Keratinocyte (primary cell): Measurements from ENCODE around the gene EPHA1. TPM values are rescaled to one million over a fixed set of nuclear protein-coding genes. Genes with fewer than 3 reads are reported as not detected.

Experiments
- DNase-seq: peaks from one replicate; pipeline ENCODE4 v3.0.0-alpha.2; 2011; ENCODE audit warnings: low read depth, missing footprints, low spot score
- FAIRE-seq: peaks from 2 replicates; lab custom pipeline; 2011; peaks lifted over from hg19 to GRCh38; lab: Jason Lieb, UNC
- H2AFZ ChIP-seq: 2 replicates; pipeline ENCODE4 v1.6.0; 2012; ENCODE audit warnings: low read length, control low read depth, inconsistent platforms; ENCODE audit not compliant: control insufficient read depth
- H3K27ac ChIP-seq: 2 replicates; pipeline ENCODE4 v1.5.1; 2011; ENCODE audit warnings: low read length; ENCODE audit not compliant: control insufficient read depth, insufficient read depth
- H3K27me3 ChIP-seq: 3 replicates; pipeline ENCODE4 v1.6.0; 2011; ENCODE audit warnings: low read length; ENCODE audit not compliant: control insufficient read depth, insufficient read depth; ENCODE audit errors: extremely low read depth
- H3K36me3 ChIP-seq, 2 experiments: 2 replicates in 1 of 2; 3 replicates in 1 of 2; pipeline ENCODE4 v1.5.1; 2011; ENCODE audit warnings: low read length in 2 of 2, mild to moderate bottlenecking in 1 of 2; ENCODE audit not compliant: control insufficient read depth in 2 of 2, insufficient read depth in 2 of 2; ENCODE audit errors: extremely low read depth in 1 of 2
- H3K4me1 ChIP-seq: 3 replicates; pipeline ENCODE4 v1.5.1; 2011; ENCODE audit warnings: low read length; ENCODE audit not compliant: control insufficient read depth, insufficient read depth; ENCODE audit errors: extremely low read depth
- H3K4me2 ChIP-seq: 3 replicates; pipeline ENCODE4 v1.6.0; 2011; ENCODE audit warnings: low read depth, low read length; ENCODE audit not compliant: control insufficient read depth, insufficient read depth; ENCODE audit errors: extremely low read depth
- H3K4me3 ChIP-seq, 3 experiments: fragments of 200-600 bp in 1 of 3; sonication (generic) in 1 of 3; 2 replicates in 2 of 3; 3 replicates in 1 of 3; pipeline ENCODE4 v1.5.1; 2011 to 2016; ENCODE audit warnings: low read length in 3 of 3, mild to moderate bottlenecking in 3 of 3, control low read depth in 2 of 3, inconsistent platforms in 1 of 3, low read depth in 1 of 3, mixed read lengths in 1 of 3, mixed run types in 1 of 3, moderate library complexity in 1 of 3; ENCODE audit not compliant: control insufficient read depth in 2 of 3, insufficient read depth in 2 of 3; ENCODE audit errors: extremely low read depth in 1 of 3
- H3K79me2 ChIP-seq: 2 replicates; pipeline ENCODE4 v1.6.0; 2012; ENCODE audit warnings: low read length; ENCODE audit not compliant: control insufficient read depth, insufficient read depth
- H3K9ac ChIP-seq: 3 replicates; pipeline ENCODE4 v1.6.0; 2011; ENCODE audit warnings: low read length; ENCODE audit not compliant: control insufficient read depth, insufficient read depth; ENCODE audit errors: extremely low read depth
- H3K9me1 ChIP-seq: 3 replicates; pipeline ENCODE4 v1.6.0; 2011; ENCODE audit warnings: low read length; ENCODE audit not compliant: control insufficient read depth, insufficient read depth; ENCODE audit errors: extremely low read depth
- H3K9me3 ChIP-seq: 2 replicates; pipeline ENCODE4 v1.5.1; 2012; ENCODE audit warnings: low read depth, low read length; ENCODE audit not compliant: control insufficient read depth
- H4K20me1 ChIP-seq: 3 replicates; pipeline ENCODE4 v1.6.0; 2011; ENCODE audit warnings: low read length; ENCODE audit not compliant: control insufficient read depth, insufficient read depth; ENCODE audit errors: extremely low read depth
- EZH2 ChIP-seq: IDR thresholded peaks from one replicate; pipeline ENCODE4 v1.6.1; 2012; ENCODE audit warnings: inconsistent platforms, mild to moderate bottlenecking, low read length, moderate library complexity
- dilution Hi-C: fragments of 300-500 bp; cut with MboI; formaldehyde crosslinking; loops from one replicate; pipeline ENCODE4 v1.7.0; 2020; ENCODE audit warnings: low sequenced_read_pairs; ENCODE audit not compliant: extremely low pct_ligation_motif_present
- polyA plus RNA-seq, 5 experiments: library from polyadenylated mRNA; depleted of rRNA in 3 of 5; stranded (reverse) in 3 of 5; stranded (forward) in 1 of 5; unstranded in 1 of 5; fragments of >200 nt; gene quantifications; 1 replicate in 1 of 5; 2 replicates in 3 of 5; 3 replicates in 1 of 5; pipeline versions ENCODE4 v1.2.1 to v1.2.3, GENCODE V29; 2011 to 2012; ENCODE audit warnings: missing spikeins in 2 of 5, low read depth in 1 of 5, low replicate concordance in 1 of 5
- TF ChIP-seq, protein P1 (sequence below), 3 experiments: IDR thresholded peaks in 1 of 3; conservative IDR thresholded peaks in 1 of 3; optimal IDR thresholded peaks in 1 of 3; 2 replicates in 2 of 3; 3 replicates in 1 of 3; pipeline versions ENCODE3 to v1.5.1; 2011; ENCODE audit warnings: low read length in 3 of 3, mild to moderate bottlenecking in 3 of 3, moderate library complexity in 2 of 3, control low read depth in 1 of 3, inconsistent platforms in 1 of 3; ENCODE audit not compliant: insufficient read depth in 2 of 3; ENCODE audit errors: extremely low read depth in 1 of 3

The EPHA1 gene
- polyA plus RNA-seq, 1 donor (not counting 4 experiments of a cell fraction or from before 2014, with no cell fraction given) = 31.9 TPM

DNA sequence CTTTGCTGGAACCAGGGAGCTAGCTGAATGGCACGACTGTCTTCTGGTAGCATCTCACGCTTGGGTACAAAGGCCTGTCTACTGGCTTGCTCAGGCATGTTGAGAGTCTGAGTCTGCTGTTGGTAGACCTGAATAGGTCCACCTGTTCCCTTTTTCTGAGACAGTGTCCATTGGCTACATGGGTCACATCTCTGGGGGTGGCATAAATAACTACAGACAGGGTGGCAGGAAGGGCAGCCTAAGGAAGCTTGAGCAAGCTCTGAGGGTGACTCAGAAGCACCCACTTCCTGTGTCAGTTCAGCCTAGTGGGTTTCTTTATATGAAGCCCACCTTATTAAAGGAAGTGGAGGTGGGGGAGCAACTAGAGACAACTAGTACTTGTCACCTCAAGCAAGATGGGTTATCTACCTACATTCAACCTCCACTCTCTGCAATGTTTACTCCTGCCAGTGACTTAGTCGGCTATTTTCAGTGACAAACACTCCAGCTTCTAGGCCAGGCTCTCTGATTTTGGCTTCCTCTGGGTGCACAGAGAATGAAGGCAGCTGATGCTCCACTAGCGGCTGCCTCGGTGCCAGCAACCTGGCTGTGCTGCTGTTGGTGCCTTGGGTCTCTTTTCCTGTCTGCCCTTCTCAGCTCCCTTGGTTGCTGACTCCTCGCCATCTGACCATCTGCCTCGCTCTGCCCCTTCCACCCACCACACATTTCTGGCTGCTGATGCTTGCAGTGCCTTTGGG lies 33.2 kb downstream of the EPHA1 start:
- H4K20me1 ChIP-seq = no peaks in the 10 kb centered on the region
- no peaks in the 10 kb centered on the region for H3K27me3 ChIP-seq
- dilution Hi-C loops = no loop called here
- H3K4me3 ChIP-seq = no peak overlapping the region
- H3K27ac ChIP-seq = no peak overlapping the region
- no peak for DNase-seq
- H2AFZ ChIP-seq = no peak overlapping the region
- no peak for FAIRE-seq
- no peaks in the 10 kb centered on the region for H3K9me3 ChIP-seq
- no peaks in the 10 kb centered on the region for H3K9me1 ChIP-seq
- H3K36me3 ChIP-seq = no peaks in the 10 kb centered on the region
- no peak overlapping the region for H3K9ac ChIP-seq
- H3K4me2 ChIP-seq = no peak overlapping the region
- peaks cover 36% of the 10 kb centered on the region for H3K4me1 ChIP-seq
- no peak for TF ChIP-seq EZH2
- TF ChIP-seq, protein P1, sequence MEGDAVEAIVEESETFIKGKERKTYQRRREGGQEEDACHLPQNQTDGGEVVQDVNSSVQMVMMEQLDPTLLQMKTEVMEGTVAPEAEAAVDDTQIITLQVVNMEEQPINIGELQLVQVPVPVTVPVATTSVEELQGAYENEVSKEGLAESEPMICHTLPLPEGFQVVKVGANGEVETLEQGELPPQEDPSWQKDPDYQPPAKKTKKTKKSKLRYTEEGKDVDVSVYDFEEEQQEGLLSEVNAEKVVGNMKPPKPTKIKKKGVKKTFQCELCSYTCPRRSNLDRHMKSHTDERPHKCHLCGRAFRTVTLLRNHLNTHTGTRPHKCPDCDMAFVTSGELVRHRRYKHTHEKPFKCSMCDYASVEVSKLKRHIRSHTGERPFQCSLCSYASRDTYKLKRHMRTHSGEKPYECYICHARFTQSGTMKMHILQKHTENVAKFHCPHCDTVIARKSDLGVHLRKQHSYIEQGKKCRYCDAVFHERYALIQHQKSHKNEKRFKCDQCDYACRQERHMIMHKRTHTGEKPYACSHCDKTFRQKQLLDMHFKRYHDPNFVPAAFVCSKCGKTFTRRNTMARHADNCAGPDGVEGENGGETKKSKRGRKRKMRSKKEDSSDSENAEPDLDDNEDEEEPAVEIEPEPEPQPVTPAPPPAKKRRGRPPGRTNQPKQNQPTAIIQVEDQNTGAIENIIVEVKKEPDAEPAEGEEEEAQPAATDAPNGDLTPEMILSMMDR (optimal IDR thresholded peaks at IDR 0.05 in 1 of 3, IDR thresholded peaks at IDR 0.05 in 1 of 3, conservative IDR thresholded peaks at IDR 0.05 in 1 of 3; ENCODE audit: extremely low read depth in 1 of 3, insufficient read depth in 2 of 3, low read length in 3 of 3) = no peak
- H3K79me2 ChIP-seq = no peaks in the 10 kb centered on the region

DNA sequence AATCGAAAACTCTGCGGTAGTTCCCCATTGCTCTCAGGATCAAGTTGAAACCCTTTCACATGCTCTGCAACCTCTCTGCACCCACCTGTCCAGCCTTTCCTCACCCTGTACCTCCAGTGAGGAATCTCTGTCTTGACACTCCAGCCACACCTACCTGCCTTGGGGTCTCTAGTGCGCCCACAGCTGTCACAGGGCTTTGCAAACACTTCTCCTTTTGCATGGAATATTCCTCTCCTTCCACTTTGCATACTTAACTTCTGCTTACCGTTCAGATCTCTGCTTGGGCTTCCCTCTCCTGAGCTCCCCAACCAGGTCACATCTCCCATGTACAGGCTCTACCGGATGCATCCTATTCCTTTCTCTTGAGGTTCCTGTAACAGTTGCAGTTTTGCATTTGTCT lies 34.1 kb downstream of the EPHA1 start:
- Histone ChIP-seq H3K9me3 (no peaks in the 10 kb centered on the region), H3K4me1 (peaks cover 31% of the 10 kb centered on the region), H3K27me3 (no peaks in the 10 kb centered on the region), H3K27ac (no peak overlapping the region), H3K9me1 (no peaks in the 10 kb centered on the region), H4K20me1 (no peaks in the 10 kb centered on the region), H3K36me3 (no peaks in the 10 kb centered on the region), H2AFZ (no peak overlapping the region), H3K79me2 (no peaks in the 10 kb centered on the region), H3K9ac (no peak overlapping the region), H3K4me3 (no peak overlapping the region), H3K4me2 (no peak overlapping the region)
- DNase-seq (no peak), FAIRE-seq (no peak)
- TF ChIP-seq EZH2 = no peak
- TF ChIP-seq, protein P1 (optimal IDR thresholded peaks at IDR 0.05 in 1 of 3, IDR thresholded peaks at IDR 0.05 in 1 of 3, conservative IDR thresholded peaks at IDR 0.05 in 1 of 3; ENCODE audit: extremely low read depth in 1 of 3, insufficient read depth in 2 of 3, low read length in 3 of 3) = no peak
- dilution Hi-C loops = no loop called here
